Lower lobe of right lung (tissue), 2 donors: ENCODE data around the gene SPATA31D3. TPM values are rescaled to one million over a fixed set of nuclear protein-coding genes. Genes with fewer than 3 reads are reported as not detected.

Source experiments
- ATAC-seq, 2 donors: fragments of 200-7000 bp; cut with Tn5 transposase; one replicate each; pipeline ENCODE4 v1.9.1; 2020 to 2022; ENCODE audit warnings: mild to moderate bottlenecking in 2 of 2, moderate library complexity in 2 of 2
- DNase-seq: peaks from one replicate; pipeline ENCODE4 v3.0.0-alpha.2; 2020
- H3K27ac ChIP-seq: fragments of 200-600 bp; one replicate; pipeline ENCODE4 v1.8.0; 2022
- H3K27me3 ChIP-seq: fragments of 200-600 bp; one replicate; pipeline ENCODE4 v1.8.0; 2022; ENCODE audit warnings: low read depth
- H3K36me3 ChIP-seq: fragments of 200-600 bp; one replicate; pipeline ENCODE4 v1.8.0; 2022; ENCODE audit warnings: mild to moderate bottlenecking
- H3K4me1 ChIP-seq: fragments of 200-600 bp; one replicate; pipeline ENCODE4 v1.8.0; 2022
- H3K4me3 ChIP-seq: fragments of 200-600 bp; one replicate; pipeline ENCODE4 v1.8.0; 2022; ENCODE audit warnings: mild to moderate bottlenecking
- H3K9me3 ChIP-seq: fragments of 200-600 bp; one replicate; pipeline ENCODE4 v1.8.0; 2022
- CTCF ChIP-seq: fragments of 200-600 bp; IDR thresholded peaks from one replicate; pipeline ENCODE4 v1.8.0; 2022; ENCODE audit warnings: antibody characterized with exemption, mild to moderate bottlenecking
- intact Hi-C: fragments of 100-400 bp; cut with DNase I; formaldehyde crosslinking; loops from one replicate; pipeline ENCODE4 v1.11.0; 2022
- total RNA-seq: library from RNA; stranded (reverse); fragmentation: NEBNext Ultra II Directional; extraction: Animal tissue kit (Norgen Biotek cat#: 25700); gene quantifications from one replicate; pipeline ENCODE4 v1.2.1, GENCODE V29; 2021
- donor health status: DM: no; HTN: yes; CAD: no; lungs with severe emphysema.

SPATA31D3 gene
- total RNA-seq, 1 donor from 2014 or later, result not detected

GRCh38 chr9:81971727-81972126 is 28.4 kb downstream of the SPATA31D3 start:
- H3K36me3 ChIP-seq, result no peaks in the 10 kb centered on the region
- intact Hi-C loops, result no loop called here
- H3K27ac ChIP-seq, result no peak overlapping the region
- no peak for ATAC-seq
- DNase-seq, result no peak
- no peaks in the 10 kb centered on the region for H3K27me3 ChIP-seq
- H3K9me3 ChIP-seq, result peaks cover 4% of the 10 kb centered on the region
- TF ChIP-seq CTCF, result no peak
- H3K4me1 ChIP-seq, result no peaks in the 10 kb centered on the region
- H3K4me3 ChIP-seq, result no peak overlapping the region

- Histone ChIP-seq H3K4me1 (no peaks in the 10 kb centered on the region), H3K27ac (no peak overlapping the region), H3K36me3 (no peaks in the 10 kb centered on the region), H3K27me3 (no peaks in the 10 kb centered on the region), H3K4me3 (no peak overlapping the region), H3K9me3 (peaks cover 4% of the 10 kb centered on the region)
- DNase-seq (no peak), ATAC-seq (no peak)
- TF ChIP-seq CTCF, result no peak
- intact Hi-C loops, result no loop called here
Measured at GRCh38 chr9:81974764-81975163, 31.5 kb downstream of the SPATA31D3 start.

- Histone ChIP-seq H3K27ac (no peak overlapping the region), H3K9me3 (peaks cover 4% of the 10 kb centered on the region), H3K4me1 (no peaks in the 10 kb centered on the region), H3K36me3 (no peaks in the 10 kb centered on the region), H3K27me3 (no peaks in the 10 kb centered on the region), H3K4me3 (no peak overlapping the region)
- DNase-seq (no peak), ATAC-seq (no peak)
- intact Hi-C loops, result no loop called here
- TF ChIP-seq CTCF, result no peak
Measured at GRCh38 chr9:81976351-81976750, 33.1 kb downstream of the SPATA31D3 start.

DNA sequence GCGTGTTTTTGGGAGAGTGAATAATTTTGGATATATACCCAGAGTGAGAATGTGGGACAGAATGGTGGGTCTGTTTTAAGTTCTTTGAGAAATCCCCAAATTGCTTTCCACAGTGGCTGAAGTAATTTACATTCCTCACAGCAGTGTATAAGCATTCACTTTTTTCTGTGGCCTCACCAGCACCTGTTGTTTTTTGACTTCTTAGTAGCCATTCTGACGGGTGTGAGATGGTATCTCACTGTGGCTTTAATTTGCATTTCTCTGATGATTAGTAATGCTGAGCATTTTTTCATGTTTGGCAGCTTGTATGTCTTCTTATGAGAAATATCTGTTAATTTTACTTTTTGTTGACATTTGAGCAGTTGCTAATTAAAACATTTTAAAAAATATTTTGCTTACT is 35.9 kb downstream of the SPATA31D3 start:
- no peak for TF ChIP-seq CTCF
- intact Hi-C loops, result no loop called here
- Histone ChIP-seq H3K4me3 (no peak overlapping the region), H3K27ac (no peak overlapping the region), H3K4me1 (no peaks in the 10 kb centered on the region), H3K9me3 (peaks cover 3% of the 10 kb centered on the region), H3K27me3 (no peaks in the 10 kb centered on the region), H3K36me3 (no peaks in the 10 kb centered on the region)
- no peak for DNase-seq
- no peak for ATAC-seq

- intact Hi-C loops, result no loop called here
- Histone ChIP-seq H3K27me3 (no peaks in the 10 kb centered on the region), H3K27ac (no peak overlapping the region), H3K4me3 (no peak overlapping the region), H3K36me3 (no peaks in the 10 kb centered on the region), H3K9me3 (no peaks in the 10 kb centered on the region), H3K4me1 (no peaks in the 10 kb centered on the region)
- ATAC-seq (no peak), DNase-seq (no peak)
- TF ChIP-seq CTCF, result no peak
Measured at GRCh38 chr9:81980568-81980967, 37.3 kb downstream of the SPATA31D3 start.

DNA sequence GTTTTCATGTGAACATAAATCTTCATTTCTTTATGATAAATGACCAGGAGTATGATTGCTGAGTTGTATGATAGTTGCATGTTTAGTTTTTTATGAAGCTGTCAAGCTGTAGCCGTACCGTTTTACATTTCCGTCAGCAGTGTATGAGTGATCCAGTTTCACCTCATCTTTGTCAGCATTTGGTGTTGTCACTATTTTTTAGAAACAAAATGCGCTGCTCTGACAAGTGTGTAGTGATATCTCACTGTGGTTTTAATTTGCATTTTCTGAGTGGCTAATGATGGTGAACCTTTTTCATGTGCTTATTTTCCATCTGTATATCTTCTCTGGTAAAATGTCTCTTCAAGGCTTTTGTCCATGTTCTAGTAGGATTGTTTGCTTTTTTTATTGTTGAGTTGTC is 38.6 kb downstream of the SPATA31D3 start:
- no peak for TF ChIP-seq CTCF
- H3K27me3 ChIP-seq, result no peaks in the 10 kb centered on the region
- no peak overlapping the region for H3K4me3 ChIP-seq
- H3K36me3 ChIP-seq, result no peaks in the 10 kb centered on the region
- DNase-seq (no peak), ATAC-seq (no peak)
- H3K9me3 ChIP-seq, result no peaks in the 10 kb centered on the region
- no peak overlapping the region for H3K27ac ChIP-seq
- H3K4me1 ChIP-seq, result no peaks in the 10 kb centered on the region
- intact Hi-C loops, result no loop called here
